GM19467 (cell line): Measurements from ENCODE around the gene GMPR2.

ENCODE experiments used
- ATAC-seq: cut with Tn5 transposase; IDR thresholded peaks from one replicate; pipeline ENCODE4 v1.9.1; 2021; ENCODE audit warnings: mild to moderate bottlenecking, moderate library complexity; ENCODE audit not compliant: unreplicated experiment

The GMPR2 gene

GRCh38 chr14:24249230-24250021 lies 16.7 kb downstream of the GMPR2 start:
- no peak for ATAC-seq

GRCh38 chr14:24250354-24250753 lies 17.6 kb downstream of the GMPR2 start:
- no peak for ATAC-seq

GRCh38 chr14:24251880-24252288 lies 19.2 kb downstream of the GMPR2 start:
- no peak for ATAC-seq

GRCh38 chr14:24252289-24253124 lies 19.8 kb downstream of the GMPR2 start:
- ATAC-seq = no peak

- no peak for ATAC-seq
These were observed 21.2 kb downstream of the GMPR2 start for GRCh38 chr14:24253936-24254335.

- ATAC-seq = no peak
These were observed 22.1 kb downstream of the GMPR2 start for GRCh38 chr14:24254630-24255392.

- ATAC-seq = no peak
These were observed 22.7 kb downstream of the GMPR2 start for GRCh38 chr14:24255438-24255837.

- no peak for ATAC-seq
These were observed 23.4 kb downstream of the GMPR2 start for GRCh38 chr14:24255931-24256711.

- no peak for ATAC-seq
These were observed 24.2 kb downstream of the GMPR2 start for GRCh38 chr14:24256960-24257359.

- no peak for ATAC-seq
These were observed 25.4 kb downstream of the GMPR2 start for GRCh38 chr14:24258119-24258518.

GRCh38 chr14:24258548-24259265 lies 26.0 kb downstream of the GMPR2 start:
- ATAC-seq = no peak

- no peak for ATAC-seq
These were observed 26.7 kb downstream of the GMPR2 start for GRCh38 chr14:24259282-24260025.

- ATAC-seq = no peak
These were observed 27.5 kb downstream of the GMPR2 start for GRCh38 chr14:24260026-24260779.

GRCh38 chr14:24260780-24261157 lies 28.0 kb downstream of the GMPR2 start:
- no peak for ATAC-seq

- ATAC-seq = no peak
These were observed 28.7 kb downstream of the GMPR2 start for GRCh38 chr14:24261256-24261968.

GRCh38 chr14:24261969-24262327 lies 29.2 kb downstream of the GMPR2 start:
- no peak for ATAC-seq

- no peak for ATAC-seq
These were observed 30.3 kb downstream of the GMPR2 start, which contains the start of gene TGM1 for GRCh38 chr14:24262821-24263733. Gene TGM1 (minus strand): TSS chr14:24263177. CDS start chr14:24262352, 825 bp downstream.
